Measurements from ENCODE around the gene TRIM17. TPM values are rescaled to one million over a fixed set of nuclear protein-coding genes. Genes with fewer than 3 reads are reported as not detected.

The TRIM17 gene
- total RNA-seq, 1 experiment from 2014 or later: not detected

GRCh38 chr1:228450200-228450599 is 33.5 kb upstream of the TRIM17 start:
- ChIA-PET RAD21 (ENCODE audit: low non-redundant PET in 1 of 2, low total read pairs in 2 of 2, uncharacterized antibody in 2 of 2, unreplicated experiment in 2 of 2) (no interaction called here), POLR2A (no interaction called here), CTCF (no interaction called here)

More at GRCh38 chr1:228450200-228450599, 33.5 kb upstream of the TRIM17 start:
- intact Hi-C loops (cut with micrococcal nuclease): loop anchor here (10.0 kb wide), 1 partner anchor 455 kb away; no protein-coding TSS in a partner anchor
- H2AFZ ChIP-seq (ENCODE audit: low read depth, low read length, poor library complexity, severe bottlenecking): no peak overlapping the region
- ATAC-seq (no peak), DNase-seq (ENCODE audit: low read depth, low spot score) (no peak)
- H3K27ac ChIP-seq (ENCODE audit: low read depth, low read length): no peak overlapping the region
- H3K4me3 ChIP-seq (replicated peaks in 1 of 2; ENCODE audit: low read depth in 1 of 2, low read length in 2 of 2): no peak overlapping the region
- no peaks in the 10 kb centered on the region for H3K27me3 ChIP-seq (ENCODE audit: insufficient read depth, low read length)
- H3K4me2 ChIP-seq (ENCODE audit: low read length): no peak overlapping the region
- H3K9me3 ChIP-seq (ENCODE audit: control insufficient read depth in 1 of 2, insufficient read depth in 1 of 2, low read depth in 1 of 2, low read length in 2 of 2): no peaks in the 10 kb centered on the region
- no peaks in the 10 kb centered on the region for H3K36me3 ChIP-seq (ENCODE audit: control insufficient read depth in 1 of 2, insufficient read depth in 2 of 2, low read length in 2 of 2)
- H4K20me1 ChIP-seq (ENCODE audit: insufficient read depth): no peaks in the 10 kb centered on the region
- peaks cover 2% of the 10 kb centered on the region; the same call in 1 of the 2 replicates for H3K79me2 ChIP-seq (ENCODE audit: insufficient read depth, low read length)
- no TSS peak for BruUV-seq (replicated peaks)
- TF ChIP-seq YY1 (IDR thresholded peaks at IDR 0.05; ENCODE audit: extremely low read depth, insufficient replicate concordance, low read depth, low read length) (no peak), SRF (IDR thresholded peaks at IDR 0.05; ENCODE audit: low read depth) (no peak), ATF3 (IDR thresholded peaks at IDR 0.05) (no peak), JUND (IDR thresholded peaks at IDR 0.05) (no peak), TCF7L2 (IDR thresholded peaks at IDR 0.05; ENCODE audit: borderline replicate concordance, extremely low read depth, insufficient read depth, insufficient read length) (no peak), CEBPB (IDR thresholded peaks at IDR 0.05; ENCODE audit: low read depth) (no peak), CBX3 (IDR thresholded peaks at IDR 0.05; ENCODE audit: low read depth) (no peak), REST (IDR thresholded peaks at IDR 0.05; ENCODE audit: low read depth) (no peak), EZH2 (IDR thresholded peaks at IDR 0.05) (no peak), SIN3A (IDR thresholded peaks at IDR 0.05; ENCODE audit: low read depth) (no peak), SP1 (IDR thresholded peaks at IDR 0.05; ENCODE audit: low read depth) (no peak), ZFX (IDR thresholded peaks at IDR 0.05) (no peak), ZNF274 (IDR thresholded peaks at IDR 0.05; ENCODE audit: low read depth, low read length) (no peak), POLR2A (IDR thresholded peaks at IDR 0.05; ENCODE audit: borderline replicate concordance, extremely low read depth, insufficient read depth, insufficient read length) (no peak), MAX (IDR thresholded peaks at IDR 0.05) (no peak), EZH2phosphoT487 (IDR thresholded peaks at IDR 0.05; ENCODE audit: borderline replicate concordance) (no peak), CTCF (IDR thresholded peaks at IDR 0.05 in 2 of 3, conservative IDR thresholded peaks at IDR 0.05 in 1 of 3; ENCODE audit: borderline replicate concordance in 1 of 3, insufficient read depth in 1 of 3, low read depth in 2 of 3, low read length in 2 of 3) (no peak), POLR2AphosphoS5 (IDR thresholded peaks at IDR 0.05; ENCODE audit: low read depth, low read length) (no peak)
- no peak overlapping the region for H3K9ac ChIP-seq (ENCODE audit: low read length)
- peaks cover 0 to 14% of the 10 kb centered on the region in 2 experiments; a peak in 2 of 4 replicates for H3K4me1 ChIP-seq (ENCODE audit: control insufficient read depth in 1 of 2, insufficient read depth in 2 of 2, low read length in 2 of 2)
- no peaks in the 10 kb centered on the region for H3K9me2 ChIP-seq (ENCODE audit: insufficient read depth)

Measured in HCT116 (cell line).